Activated T-helper 2 cell treated with anti-CD3 and anti-CD28 coated beads, Interferon-gamma antibody, Interleukin-2, Interleukin-4, amounts not matched to agents 10 μg/mL and 5 μg/mL and 100 μg/mL, durations not matched to agents 14 hours and 24 hours and 36 hours (primary cell): ENCODE data around the gene CDH4. TPM values are rescaled to one million over a fixed set of nuclear protein-coding genes. Genes with fewer than 3 reads are reported as not detected.

Experiments used
- DNase-seq: peaks from one replicate; pipeline ENCODE4 v3.0.0; 2021; ENCODE audit warnings: low spot score
- H3K27ac Mint-ChIP-seq: one replicate; pipeline ENCODE4 v1.8.0; 2021; ENCODE audit warnings: mixed read lengths
- H3K27me3 Mint-ChIP-seq: one replicate; pipeline ENCODE4 v1.8.0; 2021; ENCODE audit warnings: low read depth, mixed read lengths
- H3K36me3 Mint-ChIP-seq: one replicate; pipeline ENCODE4 v1.8.0; 2021; ENCODE audit warnings: low read depth, mixed read lengths
- H3K4me1 Mint-ChIP-seq: one replicate; pipeline ENCODE4 v1.8.0; 2021; ENCODE audit warnings: low read depth, mixed read lengths
- H3K4me3 Mint-ChIP-seq: one replicate; pipeline ENCODE4 v1.8.0; 2021; ENCODE audit warnings: low read depth, mild to moderate bottlenecking, moderate library complexity, mixed read lengths
- H3K9me3 Mint-ChIP-seq: one replicate; pipeline ENCODE4 v1.8.0; 2021; ENCODE audit warnings: mixed read lengths
- intact Hi-C: fragments of 100-400 bp; cut with micrococcal nuclease; formaldehyde crosslinking; loops from one replicate; pipeline ENCODE4 v1.15.1; 2023
- total RNA-seq: library from RNA; stranded (reverse); gene quantifications from 2 replicates; pipeline ENCODE4 v1.2.3, GENCODE V29; 2022

Gene CDH4
- total RNA-seq, 1 donor from 2014 or later, result not detected

DNA sequence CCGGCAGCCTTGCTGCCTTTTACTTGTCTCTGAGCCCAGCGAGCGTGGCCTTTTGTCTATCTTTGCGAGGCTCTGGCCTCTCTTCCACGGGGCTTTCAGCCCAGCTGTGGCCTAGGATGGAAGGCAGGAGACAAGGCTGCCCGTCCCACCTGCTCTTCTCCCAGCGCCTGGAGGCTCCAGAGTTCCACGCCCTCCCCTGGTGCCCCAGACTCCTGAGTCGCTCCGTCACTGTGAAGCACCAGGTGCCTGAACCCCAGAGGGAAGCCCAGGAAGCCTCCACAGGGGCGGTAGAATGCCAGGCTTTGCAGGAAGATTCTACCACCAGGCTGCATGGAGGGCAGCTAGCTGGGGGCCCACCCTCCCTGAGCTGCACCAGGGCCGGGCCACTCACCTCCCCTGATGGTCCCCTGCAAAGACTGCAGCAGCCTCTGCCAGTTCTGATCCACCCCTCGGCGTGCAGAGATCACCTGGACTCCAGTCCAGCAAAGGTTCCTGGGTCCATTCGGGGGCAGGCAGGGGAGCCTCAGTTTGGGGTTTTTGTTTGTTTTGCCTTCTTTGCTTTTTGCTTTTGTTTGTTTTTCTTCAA lies 384.6 kb downstream of the CDH4 start:
- no peak overlapping the region for H3K4me3 Mint-ChIP-seq
- H3K9me3 Mint-ChIP-seq, result no peaks in the 10 kb centered on the region
- no peaks in the 10 kb centered on the region for H3K36me3 Mint-ChIP-seq
- no peak for DNase-seq
- H3K4me1 Mint-ChIP-seq, result no peaks in the 10 kb centered on the region
- intact Hi-C loops, result no loop called here
- no peak overlapping the region for H3K27ac Mint-ChIP-seq
- H3K27me3 Mint-ChIP-seq, result no peaks in the 10 kb centered on the region

GRCh38 chr20:61638802-61639585 lies 386.9 kb downstream of the CDH4 start:
- Mint-ChIP-seq H3K4me1 (no peaks in the 10 kb centered on the region), H3K4me3 (no peak overlapping the region), H3K27ac (no peak overlapping the region), H3K36me3 (no peaks in the 10 kb centered on the region), H3K9me3 (no peaks in the 10 kb centered on the region), H3K27me3 (no peaks in the 10 kb centered on the region)
- DNase-seq, result no peak
- intact Hi-C loops, result no loop called here

- Mint-ChIP-seq H3K27ac (no peak overlapping the region), H3K4me3 (no peak overlapping the region), H3K36me3 (no peaks in the 10 kb centered on the region), H3K4me1 (no peaks in the 10 kb centered on the region), H3K27me3 (no peaks in the 10 kb centered on the region), H3K9me3 (no peaks in the 10 kb centered on the region)
- no peak for DNase-seq
- intact Hi-C loops, result no loop called here
Measured at GRCh38 chr20:61640131-61640870, 388.2 kb downstream of the CDH4 start.

DNA sequence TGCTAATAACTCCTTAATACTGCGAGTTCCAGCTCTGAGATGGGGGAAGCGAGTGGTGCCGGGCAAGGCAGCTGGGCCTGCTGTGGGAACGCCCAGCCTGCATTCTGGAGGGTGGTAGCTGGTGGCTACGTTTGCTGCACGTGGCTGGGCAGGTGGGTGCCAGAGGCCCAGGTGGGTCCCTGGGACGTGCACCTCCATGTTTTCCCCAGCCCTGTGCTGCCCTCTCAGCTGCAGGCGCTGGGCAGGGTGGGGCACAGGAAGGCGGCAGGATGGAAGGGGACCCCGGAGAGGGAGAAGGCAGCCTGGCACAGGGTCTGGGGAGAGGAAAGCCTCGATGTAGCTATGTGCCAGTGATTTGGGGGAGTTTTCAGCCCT lies 388.8 kb downstream of the CDH4 start:
- no peaks in the 10 kb centered on the region for H3K9me3 Mint-ChIP-seq
- H3K36me3 Mint-ChIP-seq, result no peaks in the 10 kb centered on the region
- H3K4me3 Mint-ChIP-seq, result no peak overlapping the region
- no peak overlapping the region for H3K27ac Mint-ChIP-seq
- H3K4me1 Mint-ChIP-seq, result no peaks in the 10 kb centered on the region
- no peaks in the 10 kb centered on the region for H3K27me3 Mint-ChIP-seq
- intact Hi-C loops, result no loop called here
- no peak for DNase-seq

GRCh38 chr20:61643656-61644377 lies 391.8 kb downstream of the CDH4 start:
- no peak overlapping the region for H3K27ac Mint-ChIP-seq
- intact Hi-C loops, result no loop called here
- H3K9me3 Mint-ChIP-seq, result no peaks in the 10 kb centered on the region
- no peaks in the 10 kb centered on the region for H3K36me3 Mint-ChIP-seq
- H3K27me3 Mint-ChIP-seq, result no peaks in the 10 kb centered on the region
- no peak for DNase-seq
- no peaks in the 10 kb centered on the region for H3K4me1 Mint-ChIP-seq
- H3K4me3 Mint-ChIP-seq, result no peak overlapping the region

DNA sequence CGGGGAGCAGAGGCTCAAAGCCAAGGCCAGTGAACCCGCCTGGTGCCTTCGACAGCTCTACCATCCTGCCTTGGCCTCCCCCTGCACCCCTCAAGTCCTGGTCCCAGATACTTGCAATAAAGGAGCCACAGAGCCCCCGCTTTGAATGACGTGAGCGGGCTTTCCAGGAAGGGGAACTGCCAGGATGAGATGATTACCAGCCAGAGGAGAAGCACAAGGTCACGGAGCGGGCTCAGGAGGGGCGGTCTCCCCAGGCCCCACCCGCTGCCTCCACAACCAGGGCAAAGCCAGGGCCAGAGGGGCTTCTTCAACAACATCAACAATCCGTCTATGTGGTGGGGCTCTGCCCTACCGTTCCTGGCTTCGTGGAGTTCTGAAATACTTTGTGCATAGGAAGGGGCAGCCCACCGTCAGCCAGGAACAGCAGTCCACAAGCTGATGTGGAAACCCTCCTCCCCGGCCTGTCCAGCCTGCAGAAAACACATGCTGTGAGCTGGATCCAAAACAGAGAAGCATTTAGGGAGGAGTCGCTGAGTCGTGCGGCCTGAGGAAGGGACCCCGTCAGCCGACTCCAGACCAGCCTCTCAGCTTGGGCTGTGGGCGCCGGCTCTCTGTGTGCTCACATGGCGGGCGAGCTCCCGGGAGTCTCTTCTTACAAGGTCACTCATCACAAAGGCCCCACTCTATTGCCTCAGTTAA lies 392.5 kb downstream of the CDH4 start:
- H3K4me3 Mint-ChIP-seq, result no peak overlapping the region

DNA sequence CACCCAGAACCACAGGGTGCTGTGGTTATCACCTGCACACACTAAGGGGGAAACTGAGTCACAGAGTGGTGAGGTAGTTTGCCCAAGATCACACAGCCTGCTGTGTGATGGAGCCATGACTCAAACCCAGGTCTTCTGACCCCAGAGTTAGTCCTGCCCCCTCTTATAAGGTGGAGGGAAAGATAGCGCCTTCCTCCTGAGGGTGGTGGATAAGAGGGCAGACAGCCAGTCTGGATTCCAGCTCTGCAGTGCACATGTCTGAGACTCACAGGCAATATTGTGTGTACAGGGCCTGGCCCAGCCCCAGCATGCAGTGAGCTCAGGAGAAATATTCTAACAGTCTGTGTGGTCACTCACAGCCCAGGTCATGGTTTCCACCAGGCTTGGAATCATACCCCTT lies 393.7 kb downstream of the CDH4 start:
- H3K36me3 Mint-ChIP-seq, result no peaks in the 10 kb centered on the region
- DNase-seq, result no peak
- no peaks in the 10 kb centered on the region for H3K27me3 Mint-ChIP-seq
- H3K9me3 Mint-ChIP-seq, result no peaks in the 10 kb centered on the region
- no peaks in the 10 kb centered on the region for H3K4me1 Mint-ChIP-seq
- no peak overlapping the region for H3K4me3 Mint-ChIP-seq
- intact Hi-C loops, result no loop called here
- H3K27ac Mint-ChIP-seq, result no peak overlapping the region

More for the DNA sequence above, 392.5 kb downstream of the CDH4 start:
- intact Hi-C loops, result no loop called here
- H3K4me1 Mint-ChIP-seq, result no peaks in the 10 kb centered on the region
- H3K27ac Mint-ChIP-seq, result no peak overlapping the region
- H3K9me3 Mint-ChIP-seq, result no peaks in the 10 kb centered on the region
- no peak for DNase-seq
- no peaks in the 10 kb centered on the region for H3K27me3 Mint-ChIP-seq
- no peaks in the 10 kb centered on the region for H3K36me3 Mint-ChIP-seq

DNA sequence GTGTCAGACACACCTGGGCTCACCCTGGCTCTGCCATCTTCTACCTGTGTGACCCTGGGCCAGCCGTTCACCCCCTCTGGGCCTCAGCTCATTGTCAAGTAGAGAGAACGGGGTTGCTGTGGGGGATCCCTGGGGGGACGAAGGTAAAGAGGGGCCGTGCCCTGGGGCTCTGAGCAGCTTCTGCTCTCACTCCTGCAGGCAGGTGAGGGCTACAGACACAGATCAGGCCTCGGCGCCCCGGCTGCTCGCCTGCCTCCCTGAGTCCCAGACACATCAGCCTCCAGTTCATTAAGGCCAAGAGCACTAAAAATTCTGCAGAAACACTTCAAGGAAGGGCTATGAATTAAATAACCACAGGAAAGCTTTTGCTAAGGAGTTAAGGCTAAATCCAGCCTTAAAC lies 394.4 kb downstream of the CDH4 start:
- DNase-seq, result no peak
- intact Hi-C loops, result no loop called here
- H3K27me3 Mint-ChIP-seq, result no peaks in the 10 kb centered on the region
- H3K27ac Mint-ChIP-seq, result no peak overlapping the region
- H3K4me1 Mint-ChIP-seq, result no peaks in the 10 kb centered on the region
- no peak overlapping the region for H3K4me3 Mint-ChIP-seq
- H3K36me3 Mint-ChIP-seq, result no peaks in the 10 kb centered on the region
- H3K9me3 Mint-ChIP-seq, result no peaks in the 10 kb centered on the region

DNA sequence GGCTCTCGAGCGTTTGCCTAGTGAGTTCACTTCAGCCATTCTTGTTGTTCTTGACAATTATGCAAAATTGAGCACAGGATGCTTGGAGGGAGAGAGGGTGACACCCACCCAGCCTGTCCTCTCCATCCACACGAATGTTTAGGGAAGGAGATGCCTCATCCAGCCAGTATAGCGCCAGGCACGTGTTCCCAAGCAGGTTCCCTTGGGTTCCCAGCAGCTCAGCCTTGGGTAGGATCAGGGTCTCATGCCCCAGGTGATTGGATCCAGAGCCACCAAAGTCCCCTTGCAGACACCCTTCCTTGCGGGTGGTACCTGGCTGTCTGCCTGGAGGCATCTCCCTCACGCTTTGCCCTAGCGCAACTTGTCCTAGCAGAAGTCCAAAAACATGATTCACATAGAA lies 394.9 kb downstream of the CDH4 start:
- no peak overlapping the region for H3K27ac Mint-ChIP-seq
- H3K36me3 Mint-ChIP-seq, result no peaks in the 10 kb centered on the region
- no peaks in the 10 kb centered on the region for H3K4me1 Mint-ChIP-seq
- no peak for DNase-seq
- no peaks in the 10 kb centered on the region for H3K27me3 Mint-ChIP-seq
- intact Hi-C loops, result no loop called here
- no peaks in the 10 kb centered on the region for H3K9me3 Mint-ChIP-seq
- H3K4me3 Mint-ChIP-seq, result no peak overlapping the region

GRCh38 chr20:61647702-61648101 lies 395.6 kb downstream of the CDH4 start:
- intact Hi-C loops, result no loop called here
- DNase-seq, result no peak
- Mint-ChIP-seq H3K36me3 (no peaks in the 10 kb centered on the region), H3K4me3 (no peak overlapping the region), H3K4me1 (no peaks in the 10 kb centered on the region), H3K27ac (no peak overlapping the region), H3K27me3 (no peaks in the 10 kb centered on the region), H3K9me3 (no peaks in the 10 kb centered on the region)

DNA sequence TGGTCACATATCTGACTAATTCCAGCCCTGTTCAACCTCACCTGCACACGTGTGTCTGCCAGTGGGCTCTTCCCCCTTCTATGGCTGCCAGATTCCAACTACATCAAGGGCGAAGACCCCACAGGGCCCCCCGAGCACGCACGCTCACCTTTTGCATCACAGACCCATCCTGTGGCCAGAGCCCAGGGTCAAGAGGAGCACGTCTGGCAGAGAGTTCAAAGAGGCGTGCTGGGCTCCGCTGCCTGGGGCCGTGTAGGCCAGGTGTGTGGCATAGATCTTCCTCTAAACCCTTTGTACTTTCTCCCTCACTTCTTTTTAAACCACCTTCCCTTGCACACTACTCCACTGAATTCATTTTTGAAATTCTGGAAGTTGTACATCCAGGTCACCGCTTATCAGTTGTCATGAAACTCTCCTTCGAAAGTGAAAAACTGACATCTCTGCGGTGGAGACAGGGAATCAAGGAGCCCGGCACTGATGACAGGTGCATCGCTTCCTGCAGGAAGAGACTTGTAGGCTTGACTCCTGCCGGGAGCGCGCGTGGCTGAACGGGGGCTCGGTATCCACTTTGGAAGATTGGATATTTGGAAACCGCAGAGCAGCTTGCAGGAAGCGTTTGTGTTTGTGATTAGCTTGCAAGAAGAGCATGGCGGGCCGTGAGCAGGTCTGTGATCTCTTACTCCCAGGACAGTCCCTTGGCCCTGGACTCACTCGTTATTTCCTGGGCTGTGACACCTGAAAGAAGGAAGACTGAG lies 397.2 kb downstream of the CDH4 start:
- H3K36me3 Mint-ChIP-seq, result no peaks in the 10 kb centered on the region
- no peak overlapping the region for H3K4me3 Mint-ChIP-seq
- no peak for DNase-seq
- no peaks in the 10 kb centered on the region for H3K9me3 Mint-ChIP-seq
- H3K27me3 Mint-ChIP-seq, result no peaks in the 10 kb centered on the region
- intact Hi-C loops, result no loop called here
- H3K4me1 Mint-ChIP-seq, result no peaks in the 10 kb centered on the region
- no peak overlapping the region for H3K27ac Mint-ChIP-seq

GRCh38 chr20:61649860-61650162 lies 397.8 kb downstream of the CDH4 start:
- Mint-ChIP-seq H3K4me3 (no peak overlapping the region), H3K27ac (no peak overlapping the region), H3K36me3 (no peaks in the 10 kb centered on the region), H3K9me3 (no peaks in the 10 kb centered on the region), H3K4me1 (no peaks in the 10 kb centered on the region), H3K27me3 (no peaks in the 10 kb centered on the region)
- intact Hi-C loops, result no loop called here
- no peak for DNase-seq
